ENCODE measurements around the gene NFX1. TPM values are rescaled to one million over a fixed set of nuclear protein-coding genes. Genes with fewer than 3 reads are reported as not detected.
A peak's percentile ranks its signal among the peaks of the same experiment; 100 is the strongest.

Gene NFX1
- total and polyA plus RNA-seq, 9 of the 15 experiments (the other 6 are each of a cell fraction or from before 2014, with no cell fraction given) = 8.8 to 38.9 (median 26.8) TPM

- POLR2A ChIA-PET = no interaction called here
These were observed 117.8 kb downstream of the NFX1 start for GRCh38 chr9:33408087-33408486.

More at GRCh38 chr9:33408087-33408486, 117.8 kb downstream of the NFX1 start:
- 38% methylated on average over 4 of the region's 5 CpGs for WGBS (ENCODE audit: insufficient coverage, low coverage, missing lambda C conversion rate)
- Histone ChIP-seq H2AFZ (ENCODE audit: low read depth, low read length) (no peak overlapping the region), H4K20me1 (replicated peaks; ENCODE audit: control insufficient read depth, insufficient read depth, low read length) (no peaks in the 10 kb centered on the region), H3K79me2 (ENCODE audit: control insufficient read depth, insufficient read depth, low read length) (no peaks in the 10 kb centered on the region), H3K4me1 (replicated peaks in 1 of 2; ENCODE audit: control insufficient read depth in 2 of 2, insufficient read depth in 2 of 2, low read length in 2 of 2) (peaks cover 2 to 15% of the 10 kb centered on the region in 2 experiments; a peak in 2 of 5 replicates), H3K9me1 (ENCODE audit: control insufficient read depth, insufficient read depth, low read length) (no peaks in the 10 kb centered on the region), H3K27ac (ENCODE audit: extremely low read depth, low read depth, low read length) (no peak overlapping the region), H3K9me3 (replicated peaks; ENCODE audit: control insufficient read depth, insufficient read depth, low read depth, low read length) (no peaks in the 10 kb centered on the region), H3K4me2 (ENCODE audit: insufficient read depth, low read length) (no peak overlapping the region), H3K4me3 (no peak overlapping the region), H3K9ac (ENCODE audit: insufficient read depth in 1 of 2, low read depth in 2 of 2, low read length in 2 of 2) (peak overlapping the region in 1 of 2 experiments; percentile 9; a peak in 1 of 4 replicates), H3K27me3 (ENCODE audit: control insufficient read depth in 2 of 2, insufficient read depth in 2 of 2, low read length in 2 of 2) (no peaks in the 10 kb centered on the region), H3K36me3 (ENCODE audit: control insufficient read depth, insufficient read depth, low read length) (no peaks in the 10 kb centered on the region)
- DNase-seq (ENCODE audit: extremely low read depth in 1 of 4, low spot score in 3 of 4) (no peak), FAIRE-seq (no peak), ATAC-seq (no peak; the same call in 2 of the 3 replicates)
- CTCF ChIA-PET (ENCODE audit: low intra/inter-chr PET ratio) = no interaction called here
- TF ChIP-seq HOMEZ (CRISPR knock-in tag; IDR thresholded peaks at IDR 0.05) (no peak), NELFE (IDR thresholded peaks at IDR 0.05; ENCODE audit: insufficient read depth, insufficient read length) (no peak), SMC3 (conservative IDR thresholded peaks at IDR 0.05; ENCODE audit: insufficient read depth, low read depth, low read length) (no peak), ZNF197 (CRISPR knock-in tag; IDR thresholded peaks at IDR 0.05; ENCODE audit: low read depth) (no peak), ETS2 (tag; IDR thresholded peaks at IDR 0.05; ENCODE audit: borderline replicate concordance, poor library complexity, severe bottlenecking) (no peak), ZBTB49 (CRISPR knock-in tag; IDR thresholded peaks at IDR 0.05; ENCODE audit: borderline replicate concordance) (no peak), RBM22 (IDR thresholded peaks at IDR 0.05; ENCODE audit: low read depth, low read length, poor library complexity, severe bottlenecking) (no peak), JUNB (CRISPR knock-in tag; conservative IDR thresholded peaks at IDR 0.05) (no peak), MEF2A (IDR thresholded peaks at IDR 0.05; ENCODE audit: control insufficient read depth, low read depth, low read length) (no peak), CBX1 (IDR thresholded peaks at IDR 0.05; ENCODE audit: low read depth) (no peak)
- in situ Hi-C loops (cut with MboI) (loop anchor here (10.0 kb wide), 1 partner anchor 57 kb away; no protein-coding TSS in a partner anchor), intact Hi-C loops (cut with micrococcal nuclease) (loop anchor here (10.0 kb wide), 1 partner anchor 217 kb away; no protein-coding TSS in a partner anchor)
- BruUV-seq (replicated peaks) = no TSS peak

All from K562 (cell line).